Activated CD4-positive, alpha-beta T cell treated with anti-CD3 and anti-CD28 coated beads, Interleukin-2, amount 50 U/mL, for 4 hours (primary cell): ENCODE data around the gene ZNF785.
A peak's percentile ranks its signal among the peaks of the same experiment; 100 is the strongest.
"Not testable (repeated sequence)": the region's sequence is repeated elsewhere in the genome, so short reads cannot be mapped to it uniquely, and the experiment has no call there.

ENCODE experiments used
- DNase-seq, 2 experiments: peaks; one replicate each; pipeline ENCODE4 v3.0.0-alpha.2; 2020

ZNF785 gene

GRCh38 chr16:30601966-30602365, 16.5 kb upstream of the ZNF785 start:
- no peak for DNase-seq

DNA sequence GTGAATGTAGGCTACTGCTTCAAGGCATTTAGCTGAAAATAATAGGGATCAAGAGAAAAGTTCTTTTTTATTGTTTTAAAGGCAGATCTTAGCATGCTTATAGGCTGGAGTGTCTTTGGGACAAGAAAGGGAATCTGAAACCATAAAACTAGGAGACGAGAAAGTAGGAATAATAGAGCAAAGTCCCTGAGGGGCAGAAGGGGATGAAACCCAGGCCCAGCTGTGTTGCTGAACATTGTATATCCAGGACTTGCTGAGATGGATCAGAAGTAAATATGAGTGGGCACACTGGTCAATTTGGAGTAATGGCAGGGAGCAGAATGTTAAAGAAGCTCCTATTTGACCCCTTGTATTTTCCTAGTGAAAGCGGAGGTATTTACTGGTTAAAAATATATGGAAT, 15.4 kb upstream of the ZNF785 start:
- DNase-seq = no peak

GRCh38 chr16:30600215-30600614, 14.7 kb upstream of the ZNF785 start:
- no peak for DNase-seq

DNA sequence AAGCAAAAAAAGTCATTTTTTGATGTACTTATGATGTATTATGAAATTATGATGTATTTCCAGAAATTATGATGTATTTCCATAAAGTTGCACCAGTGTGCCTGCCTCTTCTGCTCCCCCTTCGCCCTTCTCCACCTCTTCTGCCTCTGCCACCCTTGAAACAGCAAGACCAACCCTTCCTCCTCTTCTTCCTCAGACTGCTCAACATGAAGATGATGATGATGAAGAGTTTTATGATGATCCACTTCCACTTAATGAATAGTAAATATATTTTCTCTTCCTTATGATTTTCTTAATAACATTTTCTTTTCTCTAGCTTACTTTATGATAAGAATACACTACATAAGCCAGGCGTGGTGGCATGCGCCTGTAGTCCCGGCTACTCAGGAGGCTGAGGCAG, 7.4 kb upstream of the ZNF785 start:
- DNase-seq = no peak

DNA sequence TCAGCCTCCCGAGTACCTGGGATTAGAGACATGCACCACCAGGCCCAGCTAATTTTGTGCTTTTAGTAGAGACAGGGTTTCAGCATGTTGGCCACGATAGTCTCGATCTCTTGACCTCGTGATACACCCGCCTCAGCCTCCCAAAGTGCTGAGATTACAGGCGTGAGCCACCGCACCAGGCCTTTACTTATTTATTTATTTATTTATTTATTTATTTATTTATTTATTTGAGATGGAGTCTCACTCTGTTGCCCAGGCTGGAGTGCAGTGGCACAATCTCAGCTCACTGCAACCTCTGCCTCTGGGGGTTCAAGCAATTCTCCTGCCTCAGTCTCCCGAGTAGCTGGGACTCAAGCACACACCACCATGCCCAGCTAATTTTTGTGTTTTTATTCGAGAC, 5.4 kb upstream of the ZNF785 start:
- DNase-seq = not testable (repeated sequence)

DNA sequence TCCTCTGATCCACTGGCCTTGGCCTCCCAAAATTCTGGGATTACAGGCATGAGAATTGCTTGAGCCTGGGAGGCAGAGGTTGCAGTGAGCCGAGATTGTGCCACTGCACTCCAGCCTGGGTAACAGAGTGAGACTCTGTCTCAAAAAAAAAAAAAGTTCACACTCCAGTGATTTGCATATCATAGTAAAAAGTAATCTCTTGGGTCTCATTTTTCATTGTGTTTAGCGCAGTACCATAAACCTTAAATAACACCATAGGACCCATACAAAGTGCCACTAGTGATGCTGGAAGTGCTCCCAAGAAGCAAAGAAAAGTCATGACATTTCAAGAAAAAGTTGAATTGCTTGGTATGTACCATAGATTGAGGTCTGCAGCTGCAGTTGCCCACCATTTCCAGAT, 4.1 kb upstream of the ZNF785 start:
- DNase-seq = not testable (repeated sequence)

- no peak for DNase-seq
These were observed 3.2 kb upstream of the ZNF785 start for GRCh38 chr16:30588651-30589050.

- no peak for DNase-seq
These were observed 486 bp downstream of the ZNF785 start for GRCh38 chr16:30585022-30585399.

DNA sequence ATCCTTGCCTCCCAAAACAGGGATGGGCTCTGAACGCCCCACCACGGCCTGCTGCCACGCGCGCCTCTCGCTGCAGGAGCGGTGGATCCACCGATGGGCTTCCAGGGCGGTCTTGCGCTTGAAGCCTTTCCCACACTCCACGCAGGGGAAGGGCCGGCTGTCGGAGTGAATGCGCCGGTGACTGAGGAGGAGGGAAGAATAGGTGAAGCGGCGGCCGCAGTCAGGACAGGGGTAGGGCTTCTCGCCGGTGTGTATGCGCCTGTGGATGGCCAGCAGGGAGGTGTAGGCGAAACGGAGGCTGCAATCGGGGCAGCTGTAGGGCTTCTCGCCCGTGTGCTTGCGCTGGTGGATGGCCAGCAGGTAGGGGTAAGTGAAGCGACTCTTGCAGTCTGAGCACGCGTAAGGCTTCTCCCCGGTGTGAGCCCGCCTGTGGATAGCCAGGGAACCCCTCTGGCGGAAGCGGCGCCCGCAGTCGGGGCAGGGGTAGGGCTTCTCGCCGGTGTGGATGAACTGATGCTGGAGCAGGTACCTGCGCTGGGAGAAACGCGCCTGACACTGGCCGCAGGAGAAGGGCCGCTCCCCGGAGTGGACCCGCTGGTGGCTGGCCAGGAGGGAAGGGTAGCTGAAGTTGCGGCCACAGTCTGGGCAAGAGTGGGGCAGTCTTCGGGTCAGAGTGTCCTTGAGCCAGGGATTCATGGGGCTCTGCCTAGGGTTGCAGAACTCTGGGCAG, 2.7 kb downstream of the ZNF785 start:
- DNase-seq = no peak

- DNase-seq = no peak
These were observed 4.0 kb downstream of the ZNF785 start for GRCh38 chr16:30581457-30581856.

DNA sequence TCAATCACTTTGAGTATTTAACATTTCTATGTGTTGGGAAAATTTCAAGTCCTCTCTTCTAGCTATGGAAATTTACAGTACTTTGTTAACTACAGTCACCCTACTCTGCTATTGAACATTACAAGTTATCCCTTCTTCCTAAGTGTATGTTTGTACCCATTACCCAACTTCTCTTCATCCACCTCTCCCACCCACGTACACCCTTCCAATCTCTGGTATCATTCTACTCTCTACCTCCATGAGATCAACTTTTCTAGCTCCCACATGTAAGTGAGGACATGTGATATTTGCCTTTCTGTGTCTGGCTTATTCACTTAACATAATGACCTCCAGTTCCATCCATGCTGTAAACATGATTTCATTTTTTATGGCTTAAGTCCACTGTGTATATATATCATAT, 10.8 kb downstream of the ZNF785 start:
- no peak for DNase-seq

DNA sequence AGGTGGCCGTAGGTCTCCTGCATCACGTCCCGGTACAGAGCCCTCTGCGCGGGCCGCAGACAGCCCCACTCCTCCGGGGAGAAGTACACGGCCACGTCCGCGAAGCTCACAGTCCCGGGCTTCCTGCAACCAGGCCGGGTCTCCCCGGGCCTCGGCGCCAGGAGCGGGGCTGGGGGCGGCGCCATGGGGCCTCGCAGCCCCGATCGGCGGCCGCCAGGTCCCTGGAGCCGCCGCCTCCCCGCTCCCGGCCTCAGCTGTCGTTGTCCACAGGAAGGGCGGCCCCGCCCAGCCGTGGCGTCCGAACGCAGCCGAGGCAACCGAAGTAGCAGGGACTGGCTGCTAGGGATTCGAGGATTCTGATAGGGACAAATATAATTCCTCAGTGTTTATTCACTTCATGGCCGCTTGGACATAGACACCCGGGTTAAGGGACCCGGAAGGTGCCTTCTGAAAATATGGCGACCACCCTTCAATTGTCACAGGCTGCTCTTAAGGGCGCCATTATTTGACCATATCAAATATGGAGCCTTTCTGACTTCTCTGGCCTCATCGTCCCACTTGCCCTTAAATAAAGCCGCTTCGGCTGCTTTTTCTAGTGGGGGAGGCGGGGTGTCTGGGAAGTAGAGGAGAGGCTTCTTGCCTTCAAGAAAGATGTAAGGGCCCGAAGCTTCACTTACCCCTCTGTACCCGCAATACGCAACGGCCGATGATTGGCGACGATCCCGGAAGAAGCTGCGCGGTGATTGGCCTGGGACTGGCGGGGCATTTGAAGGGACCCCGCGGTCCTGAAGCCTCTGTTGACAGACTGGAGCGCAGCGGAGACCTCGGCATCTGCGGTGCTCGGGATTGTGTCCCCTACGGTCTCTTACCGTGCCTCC, 13.8 kb downstream of the ZNF785 start, which contains the start of gene ZNF688:
Gene ZNF688, minus strand, starts transcription at position 270 of the 878 bp plus-strand sequence. Its CDS starts 85 bp downstream, at position 185.
- peak; percentile 93 to 95 for DNase-seq

- DNase-seq = no peak
These were observed 14.7 kb downstream of the ZNF785 start for GRCh38 chr16:30570636-30571444.

DNA sequence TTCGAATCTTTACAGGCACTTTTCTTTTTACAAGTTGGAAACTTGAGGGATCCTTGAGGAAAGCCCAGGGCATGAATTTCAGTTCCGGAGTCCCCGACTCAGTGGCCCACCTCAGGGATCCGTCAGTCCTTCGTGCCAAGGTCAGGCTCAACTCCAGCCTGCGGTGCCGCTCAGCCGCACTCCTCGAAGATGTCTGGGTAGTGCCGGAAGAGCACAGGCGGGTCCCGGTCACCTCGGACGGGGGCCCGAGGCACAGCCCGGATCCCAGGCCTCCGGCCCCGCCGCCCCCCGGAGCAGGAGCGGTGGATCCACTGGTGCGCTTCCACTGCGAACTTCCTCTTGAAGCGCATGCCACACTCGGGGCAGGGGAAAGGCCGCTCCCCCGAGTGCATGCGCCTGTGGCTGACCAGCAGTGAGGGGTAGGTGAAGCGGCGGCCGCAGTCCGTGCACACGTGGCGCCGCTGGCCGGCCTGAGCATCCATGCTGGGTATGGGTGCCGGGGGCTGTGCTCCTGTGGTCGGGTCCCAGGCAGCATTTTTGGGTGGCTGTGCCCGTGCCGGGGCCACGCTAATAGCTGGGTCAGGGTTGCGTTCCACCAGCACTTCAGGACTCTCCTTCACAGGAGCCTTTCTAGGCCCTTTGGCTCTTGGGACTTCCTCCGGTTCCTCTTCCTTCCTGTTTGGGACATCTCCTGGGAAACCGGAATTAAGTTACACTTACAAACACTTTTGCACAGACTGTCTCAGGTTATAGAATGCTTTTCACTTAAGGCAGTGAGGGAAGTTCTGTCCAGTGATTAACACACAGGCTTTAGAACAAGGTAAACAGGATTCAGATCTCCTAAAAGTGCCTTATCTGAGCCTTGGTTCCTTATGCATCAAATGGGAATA, 15.5 kb downstream of the ZNF785 start:
- no peak for DNase-seq

GRCh38 chr16:30569281-30569680, 16.2 kb downstream of the ZNF785 start:
- no peak for DNase-seq

- peak; percentile 32 to 35 for DNase-seq
These were observed 17.4 kb downstream of the ZNF785 start for GRCh38 chr16:30567991-30568638.

- peak; percentile 61 to 68 for DNase-seq
These were observed 18.1 kb downstream of the ZNF785 start for GRCh38 chr16:30567160-30567990.

DNA sequence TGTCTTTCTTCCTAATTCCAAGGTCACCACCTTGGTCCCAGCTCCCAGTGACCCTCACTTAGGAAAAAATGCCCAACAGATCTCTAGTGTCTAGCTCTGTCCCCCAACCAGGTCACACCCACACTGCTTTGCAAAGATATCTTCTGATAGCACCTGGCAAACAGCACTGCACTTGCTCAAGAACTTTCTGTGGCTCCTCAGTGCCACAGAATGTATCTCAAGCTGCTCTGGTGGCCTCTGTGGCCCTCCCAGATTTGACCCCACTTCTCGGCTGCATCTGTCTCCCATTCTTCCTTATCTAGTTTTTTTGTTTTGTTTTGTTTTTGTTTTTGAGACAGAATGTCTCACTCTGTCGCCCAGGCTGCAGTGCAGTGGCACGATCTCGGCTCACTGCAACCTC, 19.0 kb downstream of the ZNF785 start:
- no peak for DNase-seq

GRCh38 chr16:30565984-30566383, 19.5 kb downstream of the ZNF785 start:
- DNase-seq = no peak

GRCh38 chr16:30565526-30565925, 20.0 kb downstream of the ZNF785 start:
- DNase-seq = no peak

DNA sequence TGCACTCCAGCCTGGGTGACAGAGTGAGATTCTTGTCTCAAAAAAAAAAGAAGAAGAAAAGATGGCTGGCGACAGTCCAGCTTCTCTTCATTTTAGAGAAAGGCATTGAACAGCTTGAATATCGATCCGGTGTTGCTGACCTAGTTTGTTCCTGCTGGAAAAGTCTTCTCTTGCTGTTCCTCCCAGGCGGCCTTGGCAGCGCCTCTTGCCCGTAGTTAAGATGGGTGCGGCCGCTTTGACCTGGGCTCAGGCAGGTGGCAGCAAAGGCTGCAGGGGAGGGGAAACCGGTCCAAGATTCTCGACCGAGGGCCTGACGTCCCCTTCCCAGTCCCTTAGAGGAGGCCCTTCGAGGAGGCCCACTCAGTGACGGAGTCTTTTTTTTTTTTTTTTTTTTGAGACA, 23.5 kb downstream of the ZNF785 start:
- no peak for DNase-seq
